Keratinocyte (primary cell): ENCODE measurements around the gene RHOJ. TPM values are rescaled to one million over a fixed set of nuclear protein-coding genes. Genes with fewer than 3 reads are reported as not detected.

Experiments
- DNase-seq: peaks from one replicate; pipeline ENCODE4 v3.0.0-alpha.2; 2011; ENCODE audit warnings: low read depth, missing footprints, low spot score
- FAIRE-seq: peaks from 2 replicates; lab custom pipeline; 2011; peaks lifted over from hg19 to GRCh38; lab: Jason Lieb, UNC
- H2AFZ ChIP-seq: 2 replicates; pipeline ENCODE4 v1.6.0; 2012; ENCODE audit warnings: low read length, control low read depth, inconsistent platforms; ENCODE audit not compliant: control insufficient read depth
- H3K27ac ChIP-seq: 2 replicates; pipeline ENCODE4 v1.5.1; 2011; ENCODE audit warnings: low read length; ENCODE audit not compliant: control insufficient read depth, insufficient read depth
- H3K27me3 ChIP-seq: 3 replicates; pipeline ENCODE4 v1.6.0; 2011; ENCODE audit warnings: low read length; ENCODE audit not compliant: control insufficient read depth, insufficient read depth; ENCODE audit errors: extremely low read depth
- H3K36me3 ChIP-seq, 2 experiments: 2 replicates in 1 of 2; 3 replicates in 1 of 2; pipeline ENCODE4 v1.5.1; 2011; ENCODE audit warnings: low read length in 2 of 2, mild to moderate bottlenecking in 1 of 2; ENCODE audit not compliant: control insufficient read depth in 2 of 2, insufficient read depth in 2 of 2; ENCODE audit errors: extremely low read depth in 1 of 2
- H3K4me1 ChIP-seq: 3 replicates; pipeline ENCODE4 v1.5.1; 2011; ENCODE audit warnings: low read length; ENCODE audit not compliant: control insufficient read depth, insufficient read depth; ENCODE audit errors: extremely low read depth
- H3K4me2 ChIP-seq: 3 replicates; pipeline ENCODE4 v1.6.0; 2011; ENCODE audit warnings: low read depth, low read length; ENCODE audit not compliant: control insufficient read depth, insufficient read depth; ENCODE audit errors: extremely low read depth
- H3K4me3 ChIP-seq, 3 experiments: fragments of 200-600 bp in 1 of 3; sonication (generic) in 1 of 3; 2 replicates in 2 of 3; 3 replicates in 1 of 3; pipeline ENCODE4 v1.5.1; 2011 to 2016; ENCODE audit warnings: low read length in 3 of 3, mild to moderate bottlenecking in 3 of 3, control low read depth in 2 of 3, inconsistent platforms in 1 of 3, low read depth in 1 of 3, mixed read lengths in 1 of 3, mixed run types in 1 of 3, moderate library complexity in 1 of 3; ENCODE audit not compliant: control insufficient read depth in 2 of 3, insufficient read depth in 2 of 3; ENCODE audit errors: extremely low read depth in 1 of 3
- H3K79me2 ChIP-seq: 2 replicates; pipeline ENCODE4 v1.6.0; 2012; ENCODE audit warnings: low read length; ENCODE audit not compliant: control insufficient read depth, insufficient read depth
- H3K9ac ChIP-seq: 3 replicates; pipeline ENCODE4 v1.6.0; 2011; ENCODE audit warnings: low read length; ENCODE audit not compliant: control insufficient read depth, insufficient read depth; ENCODE audit errors: extremely low read depth
- H3K9me1 ChIP-seq: 3 replicates; pipeline ENCODE4 v1.6.0; 2011; ENCODE audit warnings: low read length; ENCODE audit not compliant: control insufficient read depth, insufficient read depth; ENCODE audit errors: extremely low read depth
- H3K9me3 ChIP-seq: 2 replicates; pipeline ENCODE4 v1.5.1; 2012; ENCODE audit warnings: low read depth, low read length; ENCODE audit not compliant: control insufficient read depth
- H4K20me1 ChIP-seq: 3 replicates; pipeline ENCODE4 v1.6.0; 2011; ENCODE audit warnings: low read length; ENCODE audit not compliant: control insufficient read depth, insufficient read depth; ENCODE audit errors: extremely low read depth
- CTCF ChIP-seq, 3 experiments: IDR thresholded peaks in 1 of 3; conservative IDR thresholded peaks in 1 of 3; optimal IDR thresholded peaks in 1 of 3; 2 replicates in 2 of 3; 3 replicates in 1 of 3; pipeline versions ENCODE3 to v1.5.1; 2011; ENCODE audit warnings: low read length in 3 of 3, mild to moderate bottlenecking in 3 of 3, moderate library complexity in 2 of 3, control low read depth in 1 of 3, inconsistent platforms in 1 of 3; ENCODE audit not compliant: insufficient read depth in 2 of 3; ENCODE audit errors: extremely low read depth in 1 of 3
- EZH2 ChIP-seq: IDR thresholded peaks from one replicate; pipeline ENCODE4 v1.6.1; 2012; ENCODE audit warnings: inconsistent platforms, mild to moderate bottlenecking, low read length, moderate library complexity
- dilution Hi-C: fragments of 300-500 bp; cut with MboI; formaldehyde crosslinking; loops from one replicate; pipeline ENCODE4 v1.7.0; 2020; ENCODE audit warnings: low sequenced_read_pairs; ENCODE audit not compliant: extremely low pct_ligation_motif_present
- polyA plus RNA-seq, 5 experiments: library from polyadenylated mRNA; depleted of rRNA in 3 of 5; stranded (reverse) in 3 of 5; stranded (forward) in 1 of 5; unstranded in 1 of 5; fragments of >200 nt; gene quantifications; 1 replicate in 1 of 5; 2 replicates in 3 of 5; 3 replicates in 1 of 5; pipeline versions ENCODE4 v1.2.1 to v1.2.3, GENCODE V29; 2011 to 2012; ENCODE audit warnings: missing spikeins in 2 of 5, low read depth in 1 of 5, low replicate concordance in 1 of 5

The RHOJ gene
- polyA plus RNA-seq, 1 donor (not counting 4 experiments of a cell fraction or from before 2014, with no cell fraction given) = 0.46 TPM

DNA sequence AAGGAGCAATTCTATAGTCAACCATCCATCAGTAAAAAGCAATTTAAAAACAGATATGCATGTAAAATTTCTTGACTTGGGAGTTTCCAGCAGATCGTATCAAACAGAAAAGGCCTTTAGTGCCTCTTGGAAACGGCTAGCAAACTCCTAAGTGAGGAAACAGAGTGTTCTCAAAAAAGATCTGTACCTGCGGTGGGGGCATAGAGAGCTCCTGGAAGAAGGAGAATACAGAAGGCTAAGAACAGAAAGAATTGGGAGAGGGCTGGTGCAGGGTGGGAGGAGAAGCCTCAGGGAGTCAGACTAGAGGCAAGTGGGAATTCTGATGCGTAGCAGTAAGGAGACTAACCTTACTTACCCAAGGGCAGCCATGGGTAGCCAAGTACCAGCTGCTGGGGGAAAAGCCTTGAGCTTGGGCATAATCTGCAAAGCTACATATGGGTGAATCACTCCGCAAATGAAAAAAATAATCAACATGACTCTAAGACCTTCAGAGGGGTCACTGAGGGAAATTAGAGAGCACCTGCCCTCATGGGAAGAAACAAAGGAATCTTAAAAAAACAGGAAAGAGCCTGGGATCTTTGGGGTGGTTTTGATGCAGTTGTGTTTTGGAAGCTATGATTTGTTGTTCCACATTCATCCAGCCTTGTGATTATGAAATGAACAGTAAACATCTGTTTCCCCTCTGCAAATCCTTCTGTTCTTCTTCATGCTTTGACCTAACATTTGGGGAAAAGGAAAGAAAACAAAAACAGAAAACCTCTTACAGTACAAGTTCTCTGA lies 10.4 kb downstream of the RHOJ start:
- H3K9me1 ChIP-seq = no peaks in the 10 kb centered on the region
- H3K79me2 ChIP-seq = no peaks in the 10 kb centered on the region
- DNase-seq (no peak), FAIRE-seq (no peak)
- H4K20me1 ChIP-seq = no peaks in the 10 kb centered on the region
- H3K4me2 ChIP-seq = no peak overlapping the region
- dilution Hi-C loops = no loop called here
- H3K9ac ChIP-seq = no peak overlapping the region
- no peaks in the 10 kb centered on the region for H3K4me1 ChIP-seq
- TF ChIP-seq EZH2 (no peak), CTCF (optimal IDR thresholded peaks at IDR 0.05 in 1 of 3, IDR thresholded peaks at IDR 0.05 in 1 of 3, conservative IDR thresholded peaks at IDR 0.05 in 1 of 3; ENCODE audit: extremely low read depth in 1 of 3, insufficient read depth in 2 of 3, low read length in 3 of 3) (no peak)
- H3K36me3 ChIP-seq = no peaks in the 10 kb centered on the region
- no peaks in the 10 kb centered on the region for H3K9me3 ChIP-seq
- no peak overlapping the region for H3K4me3 ChIP-seq
- H3K27me3 ChIP-seq = no peaks in the 10 kb centered on the region
- H2AFZ ChIP-seq = no peak overlapping the region
- H3K27ac ChIP-seq = no peak overlapping the region

DNA sequence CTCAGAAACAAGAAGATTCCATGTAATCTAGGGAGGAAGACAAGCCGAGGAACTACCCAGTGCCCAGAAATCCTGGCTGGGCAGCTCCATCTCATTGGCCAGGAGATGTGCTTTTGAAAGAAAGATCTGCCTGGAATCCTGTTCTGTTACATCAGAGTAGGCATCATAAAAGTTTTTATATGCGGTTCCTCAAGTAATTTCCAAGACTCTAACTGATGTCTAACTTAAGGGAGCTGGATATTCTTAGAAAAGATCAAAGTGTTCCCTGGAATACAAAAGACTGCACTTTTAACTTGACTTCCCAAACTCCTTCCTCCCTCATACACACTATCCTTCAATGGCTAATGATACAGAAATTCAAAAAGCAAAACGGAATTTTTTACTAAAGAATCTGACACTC lies 16.3 kb downstream of the RHOJ start:
- H3K4me3 ChIP-seq = no peak overlapping the region
- dilution Hi-C loops = no loop called here
- no peak overlapping the region for H2AFZ ChIP-seq
- H4K20me1 ChIP-seq = no peaks in the 10 kb centered on the region
- H3K9ac ChIP-seq = no peak overlapping the region
- no peaks in the 10 kb centered on the region for H3K9me1 ChIP-seq
- H3K79me2 ChIP-seq = no peaks in the 10 kb centered on the region
- FAIRE-seq = no peak
- no peaks in the 10 kb centered on the region for H3K9me3 ChIP-seq
- H3K36me3 ChIP-seq = no peaks in the 10 kb centered on the region
- no peaks in the 10 kb centered on the region for H3K27me3 ChIP-seq
- TF ChIP-seq CTCF (optimal IDR thresholded peaks at IDR 0.05 in 1 of 3, IDR thresholded peaks at IDR 0.05 in 1 of 3, conservative IDR thresholded peaks at IDR 0.05 in 1 of 3; ENCODE audit: extremely low read depth in 1 of 3, insufficient read depth in 2 of 3, low read length in 3 of 3) (no peak), EZH2 (no peak)
- no peak overlapping the region for H3K27ac ChIP-seq
- no peaks in the 10 kb centered on the region for H3K4me1 ChIP-seq
- no peak overlapping the region for H3K4me2 ChIP-seq
- no peak for DNase-seq
